Thoracic aorta endothelial cell (primary cell): ENCODE measurements around the gene GK2. TPM values are rescaled to one million over a fixed set of nuclear protein-coding genes. Genes with fewer than 3 reads are reported as not detected.

Source experiments
- total RNA-seq: library from RNA; depleted of rRNA; stranded (reverse); fragments of >200 nt; gene quantifications from 2 replicates; pipeline ENCODE4 v1.2.3, GENCODE V29; 2012

GK2 gene
- total RNA-seq: not detected in 2 replicates

DNA sequence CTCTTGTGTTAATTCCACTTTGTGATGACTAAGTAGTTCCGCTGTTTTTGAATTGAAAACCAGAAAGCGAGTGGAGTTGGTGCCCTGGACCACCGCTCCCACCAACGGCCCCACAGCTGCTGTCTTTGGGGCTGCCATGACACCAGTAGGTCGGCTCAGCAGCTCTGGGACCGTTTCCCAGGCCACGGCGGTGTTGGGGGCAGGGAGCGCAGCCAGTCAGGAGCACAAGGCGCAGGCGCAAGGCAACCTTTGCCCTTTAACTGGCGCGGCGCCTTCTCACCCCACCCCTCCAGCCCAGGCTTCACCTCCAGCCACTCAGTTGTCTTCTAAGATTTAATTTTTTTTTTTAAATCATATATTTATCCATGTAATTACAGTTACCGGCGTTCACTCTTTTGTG, at the start of gene GK2:
TSS of gene GK2 (minus strand) at position 166 of the 400 bp plus-strand sequence. CDS start at position 138, 28 bp downstream.

Other genes starting within 250 kb of the GK2 start
- not detected in 2 replicates for gene NAA11, start 82.2 kb downstream of the GK2 start, total RNA-seq